ENCODE data around the gene HACL1.

Gene HACL1

GRCh38 chr3:15601399-15602145, at the start of gene HACL1, which contains the start of gene BTD:
Gene HACL1, minus strand, starts transcription at chr3:15601569. Its CDS starts 106 bp downstream, at chr3:15601463.
Gene BTD, plus strand, starts transcription at chr3:15601745. Its CDS starts 33,695 bp downstream, at chr3:15635440.
- DNase-seq (ENCODE audit: low read depth in 2 of 2, low spot score in 1 of 2) = peak; percentile 96

- no peak for DNase-seq (ENCODE audit: low read depth in 2 of 2, low spot score in 1 of 2)
Measured at GRCh38 chr3:15649858-15650257, 48.5 kb upstream of the HACL1 start.

GRCh38 chr3:15649341-15649740, 48.0 kb upstream of the HACL1 start:
- no peak for DNase-seq (ENCODE audit: low read depth in 2 of 2, low spot score in 1 of 2)

- DNase-seq (ENCODE audit: low read depth in 2 of 2, low spot score in 1 of 2) = peak in 1 of 2 donors; percentile 19
Measured at GRCh38 chr3:15647611-15648167, 46.3 kb upstream of the HACL1 start.

GRCh38 chr3:15646851-15647511, 45.6 kb upstream of the HACL1 start:
- DNase-seq (ENCODE audit: low read depth in 2 of 2, low spot score in 1 of 2) = no peak

GRCh38 chr3:15645740-15646501, 44.6 kb upstream of the HACL1 start:
- no peak for DNase-seq (ENCODE audit: low read depth in 2 of 2, low spot score in 1 of 2)

GRCh38 chr3:15645246-15645645, 43.9 kb upstream of the HACL1 start:
- no peak for DNase-seq (ENCODE audit: low read depth in 2 of 2, low spot score in 1 of 2)

- DNase-seq (ENCODE audit: low read depth in 2 of 2, low spot score in 1 of 2) = no peak
Measured at GRCh38 chr3:15638891-15639262, 37.5 kb upstream of the HACL1 start.

GRCh38 chr3:15638193-15638890, 37.0 kb upstream of the HACL1 start:
- DNase-seq (ENCODE audit: low read depth in 2 of 2, low spot score in 1 of 2) = no peak

- no peak for DNase-seq (ENCODE audit: low read depth in 2 of 2, low spot score in 1 of 2)
Measured at GRCh38 chr3:15637131-15637951, 36.0 kb upstream of the HACL1 start.

GRCh38 chr3:15636028-15636709, 34.8 kb upstream of the HACL1 start:
- no peak for DNase-seq (ENCODE audit: low read depth in 2 of 2, low spot score in 1 of 2)

- no peak for DNase-seq (ENCODE audit: low read depth in 2 of 2, low spot score in 1 of 2)
Measured at GRCh38 chr3:15635121-15635661, 33.8 kb upstream of the HACL1 start.

- DNase-seq (ENCODE audit: low read depth in 2 of 2, low spot score in 1 of 2) = no peak
Measured at GRCh38 chr3:15634671-15635070, 33.3 kb upstream of the HACL1 start.

GRCh38 chr3:15633766-15634598, 32.6 kb upstream of the HACL1 start:
- no peak for DNase-seq (ENCODE audit: low read depth in 2 of 2, low spot score in 1 of 2)

GRCh38 chr3:15633159-15633558, 31.8 kb upstream of the HACL1 start:
- no peak for DNase-seq (ENCODE audit: low read depth in 2 of 2, low spot score in 1 of 2)

- DNase-seq (ENCODE audit: low read depth in 2 of 2, low spot score in 1 of 2) = no peak
Measured at GRCh38 chr3:15632212-15632580, 30.8 kb upstream of the HACL1 start.

- no peak for DNase-seq (ENCODE audit: low read depth in 2 of 2, low spot score in 1 of 2)
Measured at GRCh38 chr3:15631426-15632211, 30.2 kb upstream of the HACL1 start.

Data from stimulated activated CD8-positive, alpha-beta memory T cell treated with anti-CD3 and anti-CD28 coated beads, Interleukin-4, amount 100 ng/mL, for 1 hour (primary cell).